H1 (cell line): Measurements from ENCODE around the gene RNF212. TPM values are rescaled to one million over a fixed set of nuclear protein-coding genes. Genes with fewer than 3 reads are reported as not detected.

Source experiments
- CTCF ChIA-PET: fragments of 300-600 bp; sonication (Branson Sonifier 250); formaldehyde crosslinking; loops from one replicate; lab custom pipeline; 2021; ENCODE audit not compliant: partially characterized antibody; lab: Charles Lee
- POLR2A ChIA-PET: fragments of 300-600 bp; sonication (Branson Sonifier 250); formaldehyde crosslinking; loops from one replicate; lab custom pipeline; 2021; ENCODE audit warnings: inconsistent platforms; ENCODE audit not compliant: partially characterized antibody; lab: Charles Lee
- DNase-seq, 2 experiments: peaks; one replicate each; pipeline versions ENCODE4 v3.0.0 to v3.0.0-alpha.2; 2010 to 2022; ENCODE audit warnings: low spot score in 2 of 2, low read depth in 1 of 2, mixed read lengths in 1 of 2
- FAIRE-seq: peaks from 2 replicates; lab custom pipeline; 2011; peaks lifted over from hg19 to GRCh38; lab: Jason Lieb, UNC
- H2AFZ ChIP-seq: 2 replicates; pipeline ENCODE4 v1.8.1; 2012; ENCODE audit warnings: low read length, inconsistent platforms
- H2AK5ac ChIP-seq: 2 replicates; pipeline ENCODE4 v1.6.1; 2013; ENCODE audit warnings: low read depth, low read length
- H2BK120ac ChIP-seq: replicated peaks from 2 replicates; pipeline ENCODE3; 2013; ENCODE audit warnings: low read depth, low read length, inconsistent platforms
- H2BK12ac ChIP-seq: 2 replicates; pipeline ENCODE4 v1.6.1; 2013; ENCODE audit warnings: low read depth, low read length
- H2BK15ac ChIP-seq: 2 replicates; pipeline ENCODE4 v1.6.1; 2013; ENCODE audit warnings: low read length
- H2BK20ac ChIP-seq: 2 replicates; pipeline ENCODE4 v1.6.1; 2013; ENCODE audit warnings: low read length
- H2BK5ac ChIP-seq: 2 replicates; pipeline ENCODE4 v1.6.1; 2013; ENCODE audit warnings: low read depth, low read length
- H3K14ac ChIP-seq: 2 replicates; pipeline ENCODE4 v1.6.1; 2013; ENCODE audit warnings: inconsistent platforms; ENCODE audit not compliant: insufficient read length
- H3K18ac ChIP-seq: 2 replicates; pipeline ENCODE4 v1.6.1; 2013; ENCODE audit warnings: low read length; ENCODE audit errors: extremely low read depth
- H3K23ac ChIP-seq: 2 replicates; pipeline ENCODE4 v1.6.1; 2013; ENCODE audit warnings: inconsistent platforms; ENCODE audit not compliant: insufficient read length
- H3K23me2 ChIP-seq: 2 replicates; pipeline ENCODE4 v1.6.1; 2013; ENCODE audit warnings: low read depth, low read length
- H3K27ac ChIP-seq: 2 replicates; pipeline ENCODE4 v1.6.1; 2011; ENCODE audit warnings: low read depth, low read length, inconsistent platforms
- H3K27me3 ChIP-seq, 4 experiments: replicated peaks in 1 of 4; 1 replicate in 1 of 4; 2 replicates in 3 of 4; pipeline versions ENCODE4 v1.6.1 to v1.8.1; 2011 to 2013; ENCODE audit warnings: low read length in 3 of 4, mild to moderate bottlenecking in 3 of 4, inconsistent platforms in 2 of 4, mixed read lengths in 2 of 4, moderate library complexity in 1 of 4; ENCODE audit not compliant: control insufficient read depth in 3 of 4, insufficient read depth in 3 of 4; ENCODE audit errors: extremely low read depth in 1 of 4
- H3K36me3 ChIP-seq, 4 experiments: 2 replicates each; pipeline versions ENCODE4 v1.6.1 to v1.8.1; 2011 to 2013; ENCODE audit warnings: mild to moderate bottlenecking in 4 of 4, low read length in 3 of 4, moderate library complexity in 2 of 4, control low read depth in 1 of 4, inconsistent platforms in 1 of 4; ENCODE audit not compliant: insufficient read depth in 4 of 4, control insufficient read depth in 2 of 4
- H3K4ac ChIP-seq: replicated peaks from 2 replicates; pipeline ENCODE3; 2013; ENCODE audit warnings: low read length, low read depth, mixed read lengths, inconsistent platforms; ENCODE audit not compliant: insufficient read length
- H3K4me1 ChIP-seq, 4 experiments: replicated peaks in 1 of 4; 1 replicate in 1 of 4; 2 replicates in 3 of 4; pipeline versions ENCODE4 v1.6.1 to v1.8.1; 2011 to 2013; ENCODE audit warnings: low read length in 3 of 4, inconsistent platforms in 2 of 4, mixed read lengths in 1 of 4; ENCODE audit not compliant: insufficient read depth in 4 of 4, control insufficient read depth in 3 of 4
- H3K4me2 ChIP-seq, 2 experiments: 2 replicates each; pipeline versions ENCODE4 v1.6.1 to v1.8.1; 2011 to 2013; ENCODE audit warnings: low read depth in 2 of 2, low read length in 2 of 2, control low read depth in 1 of 2, inconsistent platforms in 1 of 2, mild to moderate bottlenecking in 1 of 2; ENCODE audit not compliant: insufficient read depth in 1 of 2
- H3K4me3 ChIP-seq, 4 experiments: fragments of 200-600, 300-600 bp in 1 of 4; sonication (generic), shearing (Covaris generic), sonication (Bioruptor Twin) in 1 of 4; 2 replicates each; pipeline versions ENCODE4 v1.5.1 to v1.8.1; 2011 to 2016; ENCODE audit warnings: low read length in 4 of 4, low read depth in 3 of 4, control low read depth in 2 of 4, inconsistent platforms in 2 of 4, mild to moderate bottlenecking in 2 of 4, mixed read lengths in 1 of 4, moderate library complexity in 1 of 4; ENCODE audit not compliant: insufficient read depth in 2 of 4; ENCODE audit errors: extremely low read depth in 1 of 4
- H3K56ac ChIP-seq: replicated peaks from 2 replicates; pipeline ENCODE3; 2013; ENCODE audit warnings: low read depth, mild to moderate bottlenecking, mixed read lengths, low read length, inconsistent platforms; ENCODE audit not compliant: insufficient read length
- H3K79me1 ChIP-seq: 2 replicates; pipeline ENCODE4 v1.6.1; 2013; ENCODE audit warnings: low read depth, low read length, control low read depth
- H3K79me2 ChIP-seq, 2 experiments: 2 replicates each; pipeline versions ENCODE4 v1.6.1 to v1.8.1; 2012 to 2013; ENCODE audit warnings: low read length in 2 of 2, mild to moderate bottlenecking in 2 of 2, inconsistent platforms in 1 of 2; ENCODE audit not compliant: insufficient read depth in 2 of 2, control insufficient read depth in 1 of 2
- H3K9ac ChIP-seq, 4 experiments: replicated peaks in 1 of 4; 1 replicate in 1 of 4; 2 replicates in 3 of 4; pipeline versions ENCODE4 v1.6.1 to v1.8.1; 2011 to 2013; ENCODE audit warnings: low read depth in 3 of 4, low read length in 3 of 4, control low read depth in 2 of 4, mild to moderate bottlenecking in 2 of 4, moderate library complexity in 2 of 4, inconsistent platforms in 1 of 4; ENCODE audit errors: extremely low read depth in 1 of 4
- H3K9me3 ChIP-seq, 2 experiments: 2 replicates each; pipeline versions ENCODE4 v1.6.1 to v1.8.1; 2012 to 2013; ENCODE audit warnings: mild to moderate bottlenecking in 2 of 2, moderate library complexity in 2 of 2, control low read depth in 1 of 2, inconsistent platforms in 1 of 2, low read depth in 1 of 2, low read length in 1 of 2, mixed read lengths in 1 of 2; ENCODE audit not compliant: insufficient read depth in 2 of 2
- H4K20me1 ChIP-seq, 2 experiments: replicated peaks in 1 of 2; 2 replicates each; pipeline versions ENCODE3 to v1.8.1; 2011 to 2013; ENCODE audit warnings: inconsistent platforms in 2 of 2, low read length in 2 of 2, mild to moderate bottlenecking in 1 of 2; ENCODE audit not compliant: insufficient read depth in 2 of 2, control insufficient read depth in 1 of 2
- H4K5ac ChIP-seq: 2 replicates; pipeline ENCODE4 v1.6.1; 2013; ENCODE audit warnings: low read length, low read depth, mixed read lengths, inconsistent platforms; ENCODE audit not compliant: insufficient read length
- H4K8ac ChIP-seq: 2 replicates; pipeline ENCODE4 v1.8.0; 2013; ENCODE audit warnings: mild to moderate bottlenecking, moderate library complexity, low read length, inconsistent platforms; ENCODE audit not compliant: insufficient read depth; ENCODE audit errors: extremely low read depth
- H4K91ac ChIP-seq: replicated peaks from 2 replicates; pipeline ENCODE3; 2013; ENCODE audit warnings: low read length, mixed read lengths, inconsistent platforms; ENCODE audit not compliant: insufficient read length
- BACH1 ChIP-seq: IDR thresholded peaks from 2 replicates; pipeline ENCODE4 v1.6.1; 2012; ENCODE audit warnings: low read length, improper control_type of control experiment
- CHD2 ChIP-seq: IDR thresholded peaks from 2 replicates; pipeline ENCODE4 v1.6.1; 2012; ENCODE audit warnings: low read length, improper control_type of control experiment
- GTF2F1 ChIP-seq: IDR thresholded peaks from 2 replicates; pipeline ENCODE4 v1.6.1; 2012; ENCODE audit warnings: low read depth, low read length, improper control_type of control experiment, borderline replicate concordance
- MAX ChIP-seq: IDR thresholded peaks from 2 replicates; pipeline ENCODE4 v1.6.1; 2012; ENCODE audit warnings: inconsistent platforms
- NRF1 ChIP-seq: IDR thresholded peaks from 2 replicates; pipeline ENCODE4 v1.6.1; 2011; ENCODE audit warnings: mild to moderate bottlenecking, low read depth, low read length, improper control_type of control experiment
- POU5F1 ChIP-seq: IDR thresholded peaks from 2 replicates; pipeline ENCODE4 v1.6.1; 2011; ENCODE audit warnings: low read depth, mild to moderate bottlenecking, low read length, moderate library complexity
- SP4 ChIP-seq: IDR thresholded peaks from 2 replicates; pipeline ENCODE4 v1.6.1; 2012; ENCODE audit warnings: low read length, inconsistent platforms
- SRF ChIP-seq: IDR thresholded peaks from 2 replicates; pipeline ENCODE4 v1.6.1; 2011; ENCODE audit warnings: mild to moderate bottlenecking, low read depth, low read length, moderate library complexity
- TAF1 ChIP-seq: IDR thresholded peaks from 2 replicates; pipeline ENCODE4 v1.6.1; 2011; ENCODE audit warnings: mild to moderate bottlenecking, low read depth, low read length
- USF2 ChIP-seq: IDR thresholded peaks from 2 replicates; pipeline ENCODE4 v1.6.1; 2011; ENCODE audit warnings: low read length, improper control_type of control experiment
- WGBS, 2 experiments: shearing (Covaris generic) in 1 of 2; methylation state at CpG; one replicate each; pipeline versions ENCODE4 v1.1.6 to v1.1.7; 2013 to 2015; ENCODE audit warnings: low lambda C conversion rate in 2 of 2, mixed read lengths in 2 of 2, inconsistent platforms in 1 of 2, low coverage in 1 of 2, missing lambda C conversion rate in 1 of 2; ENCODE audit not compliant: insufficient replicate concordance in 2 of 2, insufficient coverage in 1 of 2, insufficient read length in 1 of 2; ENCODE audit errors: extremely low coverage in 1 of 2, missing lambda C conversion rate in 1 of 2; 5-methylcytosine and 5-hydroxymethylcytosine counted together
- polyA plus RNA-seq, 7 experiments: library from polyadenylated mRNA; depleted of rRNA in 3 of 7; stranded (reverse) in 5 of 7; unstranded in 2 of 7; fragments of >200 nt in 5 of 7; fragments of 200-250 nt in 2 of 7; gene quantifications; 1 replicate in 5 of 7; 2 replicates in 1 of 7; 4 replicates in 1 of 7; pipeline versions ENCODE4 v1.2.1 to v1.2.3, GENCODE V29; 2011 to 2013; ENCODE audit warnings: missing spikeins in 2 of 7, mixed read lengths in 2 of 7
- total RNA-seq: library from RNA; stranded (reverse); fragmentation: NEBNext Ultra II Directional; extraction: Animal tissue kit (Norgen Biotek cat#: 25700); gene quantifications from 2 replicates; pipeline ENCODE4 v1.2.1, GENCODE V29; 2021

RNF212 gene
- total and polyA plus RNA-seq, 2 of the 8 experiments (the other 6 are each of a cell fraction or from before 2014, with no cell fraction given): 3.4 to 5.4 TPM

GRCh38 chr4:1080961-1081688, 32.2 kb downstream of the RNF212 start:
- POLR2A ChIA-PET: no interaction called here
- Histone ChIP-seq H3K4me2 (peak overlapping the region in 1 of 2 experiments; percentile 39; a peak in 2 of 4 replicates), H2AK5ac (no peak overlapping the region), H4K5ac (no peak overlapping the region), H2BK12ac (no peak overlapping the region), H3K27me3 (peaks cover 0 to 3% (median 0%) of the 10 kb centered on the region in 4 experiments; a peak in 1 of 7 replicates), H3K23me2 (no peaks in the 10 kb centered on the region), H3K4me3 (no peak overlapping the region), H3K9ac (no peak overlapping the region), H2BK5ac (no peak overlapping the region), H3K27ac (no peak overlapping the region), H4K20me1 (no peaks in the 10 kb centered on the region), H3K4me1 (no peaks in the 10 kb centered on the region), H3K4ac (no peak overlapping the region), H4K91ac (no peak overlapping the region), H3K79me2 (no peaks in the 10 kb centered on the region), H3K56ac (no peak overlapping the region), H2BK20ac (no peak overlapping the region), H3K18ac (no peak overlapping the region), H3K9me3 (no peaks in the 10 kb centered on the region), H3K14ac (no peak overlapping the region), H3K79me1 (no peaks in the 10 kb centered on the region), H4K8ac (peak overlapping the region; percentile 45; the same call in 1 of the 2 replicates), H2BK120ac (no peak overlapping the region), H2BK15ac (no peak overlapping the region), H2AFZ (no peak overlapping the region), H3K23ac (no peak overlapping the region), H3K36me3 (no peaks in the 10 kb centered on the region)
- WGBS, 2 experiments: 78% methylated on average over 12 of the region's 12 CpGs; no CpG with 5 or more reads in 1 of the 2 experiments
- CTCF ChIA-PET: no interaction called here
- FAIRE-seq: no peak
- peak; percentile 64 for TF ChIP-seq USF2
- no peak for TF ChIP-seq TAF1
- TF ChIP-seq CHD2: no peak
- no peak for TF ChIP-seq GTF2F1
- no peak for TF ChIP-seq NRF1
- TF ChIP-seq BACH1: no peak
- TF ChIP-seq SRF: no peak
- TF ChIP-seq MAX: 0 out of 2 replicates have a peak, but pooled peaks have one; percentile 17
- TF ChIP-seq SP4: no peak
- no peak for TF ChIP-seq POU5F1
- no peak for DNase-seq
